Stimulated activated CD4-positive, alpha-beta T cell treated with anti-CD3 and anti-CD28 coated beads, TNF-alpha, amount 100 ng/mL, for 48 hours (primary cell): ENCODE data around the gene CRYBA2.

Source experiments
- DNase-seq, 3 donors: peaks; one replicate each; pipeline ENCODE4 v3.0.0-alpha.2; 2020; ENCODE audit warnings: low read depth in 3 of 3

Gene CRYBA2

GRCh38 chr2:219023045-219023605, 29.9 kb upstream of the CRYBA2 start:
- no peak for DNase-seq

- no peak for DNase-seq
These were observed 29.4 kb upstream of the CRYBA2 start for GRCh38 chr2:219022616-219023015.

GRCh38 chr2:219022041-219022440, 28.8 kb upstream of the CRYBA2 start:
- no peak for DNase-seq

- no peak for DNase-seq
These were observed 28.4 kb upstream of the CRYBA2 start for GRCh38 chr2:219021591-219021990.

GRCh38 chr2:219020604-219021365, 27.6 kb upstream of the CRYBA2 start:
- no peak for DNase-seq

- no peak for DNase-seq
These were observed 26.2 kb upstream of the CRYBA2 start for GRCh38 chr2:219019436-219019835.

- DNase-seq: no peak
These were observed 25.5 kb upstream of the CRYBA2 start for GRCh38 chr2:219018726-219019125.

GRCh38 chr2:219018286-219018685, 25.1 kb upstream of the CRYBA2 start:
- no peak for DNase-seq

- DNase-seq: no peak
These were observed 24.1 kb upstream of the CRYBA2 start for GRCh38 chr2:219017201-219017931.

- DNase-seq: no peak
These were observed 23.5 kb upstream of the CRYBA2 start for GRCh38 chr2:219016721-219017120.

GRCh38 chr2:219010873-219011272, 17.7 kb upstream of the CRYBA2 start:
- no peak for DNase-seq

GRCh38 chr2:219010162-219010756, 17.0 kb upstream of the CRYBA2 start:
- no peak for DNase-seq

GRCh38 chr2:219009294-219009693, 16.1 kb upstream of the CRYBA2 start:
- DNase-seq: no peak

- DNase-seq: no peak
These were observed 10.8 kb upstream of the CRYBA2 start for GRCh38 chr2:219003979-219004378.

GRCh38 chr2:219003267-219003634, 10.0 kb upstream of the CRYBA2 start:
- DNase-seq: no peak

- peak; percentile 43 to 56 (median 51) for DNase-seq
These were observed 9.4 kb upstream of the CRYBA2 start for GRCh38 chr2:219002395-219003266.

- no peak for DNase-seq
These were observed 8.6 kb upstream of the CRYBA2 start for GRCh38 chr2:219001577-219002394.

GRCh38 chr2:219001100-219001576, 7.9 kb upstream of the CRYBA2 start:
- DNase-seq: no peak

GRCh38 chr2:219000569-219000960, 7.3 kb upstream of the CRYBA2 start:
- no peak for DNase-seq

GRCh38 chr2:218999881-219000568, 6.8 kb upstream of the CRYBA2 start:
- no peak for DNase-seq
